Measurements from ENCODE around the gene MYEOV.

The MYEOV gene

GRCh38 chr11:69320756-69321741 lies 27.1 kb downstream of the MYEOV start:
- no peak for DNase-seq (ENCODE audit: low spot score)
- no peak for TF ChIP-seq CTCF (IDR thresholded peaks at IDR 0.05; ENCODE audit: extremely low read depth, missing control alignments)

GRCh38 chr11:69321877-69322361 lies 28.0 kb downstream of the MYEOV start:
- TF ChIP-seq CTCF (IDR thresholded peaks at IDR 0.05; ENCODE audit: extremely low read depth, missing control alignments), result no peak
- no peak for DNase-seq (ENCODE audit: low spot score)

- no peak for TF ChIP-seq CTCF (IDR thresholded peaks at IDR 0.05; ENCODE audit: extremely low read depth, missing control alignments)
- DNase-seq (ENCODE audit: low spot score), result no peak
These were observed 31.5 kb downstream of the MYEOV start for GRCh38 chr11:69325446-69325845.

- no peak for TF ChIP-seq CTCF (IDR thresholded peaks at IDR 0.05; ENCODE audit: extremely low read depth, missing control alignments)
- DNase-seq (ENCODE audit: low spot score), result no peak
These were observed 32.8 kb downstream of the MYEOV start for GRCh38 chr11:69326622-69327219.

GRCh38 chr11:69327741-69328191 lies 33.8 kb downstream of the MYEOV start:
- no peak for TF ChIP-seq CTCF (IDR thresholded peaks at IDR 0.05; ENCODE audit: extremely low read depth, missing control alignments)
- DNase-seq (ENCODE audit: low spot score), result no peak

- no peak for TF ChIP-seq CTCF (IDR thresholded peaks at IDR 0.05; ENCODE audit: extremely low read depth, missing control alignments)
- no peak for DNase-seq (ENCODE audit: low spot score)
These were observed 34.3 kb downstream of the MYEOV start for GRCh38 chr11:69328231-69328630.

- no peak for DNase-seq (ENCODE audit: low spot score)
- no peak for TF ChIP-seq CTCF (IDR thresholded peaks at IDR 0.05; ENCODE audit: extremely low read depth, missing control alignments)
These were observed 35.6 kb downstream of the MYEOV start for GRCh38 chr11:69329581-69329980.
